Activated naive CD8-positive, alpha-beta T cell treated with anti-CD3 and anti-CD28 coated beads, Interleukin-2, amount 10 ng/mL, durations not matched to agents 7 days and 5 days (primary cell): ENCODE results near the gene JARID2. TPM values are rescaled to one million over a fixed set of nuclear protein-coding genes. Genes with fewer than 3 reads are reported as not detected.
A peak's percentile ranks its signal among the peaks of the same experiment; 100 is the strongest.

ENCODE experiments used
- ATAC-seq: fragments of 150-1000 bp; cut with Tn5 transposase; one replicate; pipeline ENCODE4 v1.10.0; 2021; ENCODE audit warnings: low read depth, moderate library complexity
- POLR2A ChIA-PET: fragments of 350-600 bp; sonication (Branson Sonifier 250); formaldehyde crosslinking; loops from one replicate; lab custom pipeline; 2021; ENCODE audit warnings: antibody characterized with exemption; lab: Charles Lee
- DNase-seq: peaks from one replicate; pipeline ENCODE4 v3.0.0; 2021
- H3K27ac Mint-ChIP-seq: one replicate; pipeline ENCODE4 v1.8.0; 2022; ENCODE audit warnings: mild to moderate bottlenecking, mixed read lengths
- H3K27me3 Mint-ChIP-seq: one replicate; pipeline ENCODE4 v1.8.0; 2022; ENCODE audit warnings: mild to moderate bottlenecking, moderate library complexity, mixed read lengths
- H3K36me3 Mint-ChIP-seq: one replicate; pipeline ENCODE4 v1.8.0; 2021; ENCODE audit warnings: mild to moderate bottlenecking, mixed read lengths
- H3K4me1 Mint-ChIP-seq: one replicate; pipeline ENCODE4 v1.8.0; 2021; ENCODE audit warnings: mixed read lengths
- H3K4me3 Mint-ChIP-seq: one replicate; pipeline ENCODE4 v1.8.0; 2022; ENCODE audit warnings: mild to moderate bottlenecking, moderate library complexity, mixed read lengths
- H3K9me3 Mint-ChIP-seq: one replicate; pipeline ENCODE4 v1.8.0; 2021; ENCODE audit warnings: mixed read lengths
- total RNA-seq, 2 experiments: library from RNA; stranded (reverse); gene quantifications; one replicate each; pipeline ENCODE4 v1.2.3, GENCODE V29; 2021

JARID2 gene
- total RNA-seq, 2 experiments from 2014 or later, result 30.0 to 31.5 TPM

GRCh38 chr6:15263780-15264374 lies 18.0 kb downstream of the JARID2 start:
- POLR2A ChIA-PET, result interaction anchor here (3.4 kb wide), 1 partner anchor 14 kb away, joined by 17 read pairs; no protein-coding TSS in a partner anchor
- Mint-ChIP-seq H3K4me1 (peaks cover 81% of the 10 kb centered on the region), H3K36me3 (peaks cover 25% of the 10 kb centered on the region), H3K27me3 (no peaks in the 10 kb centered on the region), H3K9me3 (peaks cover 1% of the 10 kb centered on the region), H3K27ac (peak overlapping the region; percentile 83), H3K4me3 (peak overlapping the region; percentile 51)
- ATAC-seq (no peak), DNase-seq (no peak)

DNA sequence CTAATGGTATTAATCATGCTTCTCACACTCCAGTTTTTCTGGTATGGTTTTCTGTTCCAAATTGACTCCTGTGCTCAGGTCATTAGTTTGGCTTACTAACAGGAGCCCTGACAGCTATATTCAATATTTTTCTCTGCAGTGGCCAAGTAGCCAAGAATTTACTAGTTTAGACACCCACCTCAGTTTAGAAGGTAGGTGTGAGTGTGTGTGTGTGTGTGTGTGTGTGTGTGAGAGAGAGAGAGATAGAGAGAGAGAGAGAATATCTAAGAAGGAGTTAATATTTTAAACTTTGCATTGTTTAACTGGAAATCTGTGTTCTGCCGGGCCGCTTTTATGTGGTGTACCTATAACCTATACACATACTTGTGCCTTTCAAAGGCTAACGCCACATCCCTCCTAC lies 18.5 kb downstream of the JARID2 start:
- ATAC-seq (peak; percentile 31), DNase-seq (no peak)
- peaks cover 1% of the 10 kb centered on the region for H3K9me3 Mint-ChIP-seq
- peaks cover 80% of the 10 kb centered on the region for H3K4me1 Mint-ChIP-seq
- POLR2A ChIA-PET, result interaction anchor here (3.4 kb wide), 1 partner anchor 15 kb away, joined by 17 read pairs; no protein-coding TSS in a partner anchor
- peaks cover 21% of the 10 kb centered on the region for H3K36me3 Mint-ChIP-seq
- H3K27me3 Mint-ChIP-seq, result no peaks in the 10 kb centered on the region
- peak overlapping the region; percentile 83 for H3K27ac Mint-ChIP-seq
- H3K4me3 Mint-ChIP-seq, result peak overlapping the region; percentile 51

GRCh38 chr6:15264902-15265761 lies 19.3 kb downstream of the JARID2 start:
- Mint-ChIP-seq H3K36me3 (peaks cover 24% of the 10 kb centered on the region), H3K27ac (peak overlapping the region; percentile 45), H3K9me3 (peaks cover 1% of the 10 kb centered on the region), H3K4me3 (peak overlapping the region; percentile 51), H3K27me3 (no peaks in the 10 kb centered on the region), H3K4me1 (peaks cover 78% of the 10 kb centered on the region)
- ATAC-seq (peak; percentile 25), DNase-seq (no peak)
- POLR2A ChIA-PET, result interaction anchor here (3.4 kb wide), 1 partner anchor 16 kb away, joined by 17 read pairs; no protein-coding TSS in a partner anchor

- peaks cover 1% of the 10 kb centered on the region for H3K9me3 Mint-ChIP-seq
- H3K27ac Mint-ChIP-seq, result peak overlapping the region; percentile 77
- ATAC-seq (no peak), DNase-seq (no peak)
- peaks cover 25% of the 10 kb centered on the region for H3K36me3 Mint-ChIP-seq
- POLR2A ChIA-PET, result interaction anchor here (1.6 to 3.4 kb wide), 2 partner anchors 16 kb away, joined by 5 to 17 read pairs; no protein-coding TSS in a partner anchor
- H3K4me3 Mint-ChIP-seq, result peak overlapping the region; percentile 73
- H3K4me1 Mint-ChIP-seq, result peaks cover 76% of the 10 kb centered on the region
- no peaks in the 10 kb centered on the region for H3K27me3 Mint-ChIP-seq
Observed at GRCh38 chr6:15265787-15266186, 19.9 kb downstream of the JARID2 start.

DNA sequence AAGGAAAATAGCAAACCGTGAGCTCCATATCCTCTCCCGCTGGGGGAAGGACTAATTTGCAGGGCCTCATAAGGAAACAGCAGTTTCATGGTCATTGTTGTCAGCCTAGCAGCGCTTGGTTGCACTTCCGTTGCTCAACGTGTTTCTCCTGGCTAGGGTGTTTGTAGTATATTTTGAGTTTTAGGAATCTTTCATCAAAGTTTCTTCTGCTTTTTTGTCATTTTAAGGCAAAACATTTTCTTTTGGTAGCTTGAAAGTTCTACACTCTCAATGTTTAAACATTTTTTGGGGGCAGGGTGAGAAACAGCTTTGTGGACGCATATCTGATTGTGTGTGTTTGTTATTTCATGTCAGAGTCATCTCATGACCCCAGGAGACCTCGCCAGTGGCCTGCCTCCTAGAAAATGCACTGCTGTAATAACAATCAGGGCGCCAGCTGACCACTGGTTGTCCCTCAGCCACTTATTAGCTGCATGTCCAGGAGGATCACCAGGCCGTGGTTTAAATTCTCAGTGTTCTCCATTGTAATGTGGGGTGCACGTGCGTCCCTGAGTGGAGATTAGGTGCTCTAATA lies 20.6 kb downstream of the JARID2 start:
- peaks cover 23% of the 10 kb centered on the region for H3K36me3 Mint-ChIP-seq
- peak overlapping the region; percentile 77 for H3K27ac Mint-ChIP-seq
- peak overlapping the region; percentile 73 for H3K4me3 Mint-ChIP-seq
- H3K4me1 Mint-ChIP-seq, result peaks cover 74% of the 10 kb centered on the region
- ATAC-seq (peak; percentile 53), DNase-seq (no peak)
- POLR2A ChIA-PET, result interaction anchor here (0.6 to 3.4 kb wide), 3 partner anchors 15 to 467 kb away, joined by 3 to 17 read pairs (median 5); no protein-coding TSS in a partner anchor
- no peaks in the 10 kb centered on the region for H3K27me3 Mint-ChIP-seq
- H3K9me3 Mint-ChIP-seq, result peaks cover 1% of the 10 kb centered on the region

DNA sequence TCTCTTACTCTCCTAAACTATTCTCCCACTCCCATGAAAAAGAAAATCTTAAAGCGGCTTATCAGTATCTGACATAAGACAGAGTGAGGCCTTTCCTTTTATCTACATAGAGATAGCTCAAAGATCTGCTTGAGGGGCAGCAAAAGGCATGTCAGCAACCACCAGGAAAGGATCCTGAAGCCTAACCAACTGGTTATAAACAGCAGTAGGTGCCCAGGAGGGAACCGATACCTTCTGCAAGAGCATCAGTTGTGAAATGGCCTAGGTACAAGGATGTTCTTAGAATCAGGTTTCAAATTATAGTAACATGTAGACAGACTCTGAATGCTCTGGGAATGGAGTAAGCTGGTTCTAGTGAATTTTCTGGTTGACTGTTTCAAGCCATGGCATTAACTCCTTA lies 21.4 kb downstream of the JARID2 start:
- Mint-ChIP-seq H3K27me3 (no peaks in the 10 kb centered on the region), H3K4me3 (no peak overlapping the region), H3K27ac (peak overlapping the region; percentile 69)

DNA sequence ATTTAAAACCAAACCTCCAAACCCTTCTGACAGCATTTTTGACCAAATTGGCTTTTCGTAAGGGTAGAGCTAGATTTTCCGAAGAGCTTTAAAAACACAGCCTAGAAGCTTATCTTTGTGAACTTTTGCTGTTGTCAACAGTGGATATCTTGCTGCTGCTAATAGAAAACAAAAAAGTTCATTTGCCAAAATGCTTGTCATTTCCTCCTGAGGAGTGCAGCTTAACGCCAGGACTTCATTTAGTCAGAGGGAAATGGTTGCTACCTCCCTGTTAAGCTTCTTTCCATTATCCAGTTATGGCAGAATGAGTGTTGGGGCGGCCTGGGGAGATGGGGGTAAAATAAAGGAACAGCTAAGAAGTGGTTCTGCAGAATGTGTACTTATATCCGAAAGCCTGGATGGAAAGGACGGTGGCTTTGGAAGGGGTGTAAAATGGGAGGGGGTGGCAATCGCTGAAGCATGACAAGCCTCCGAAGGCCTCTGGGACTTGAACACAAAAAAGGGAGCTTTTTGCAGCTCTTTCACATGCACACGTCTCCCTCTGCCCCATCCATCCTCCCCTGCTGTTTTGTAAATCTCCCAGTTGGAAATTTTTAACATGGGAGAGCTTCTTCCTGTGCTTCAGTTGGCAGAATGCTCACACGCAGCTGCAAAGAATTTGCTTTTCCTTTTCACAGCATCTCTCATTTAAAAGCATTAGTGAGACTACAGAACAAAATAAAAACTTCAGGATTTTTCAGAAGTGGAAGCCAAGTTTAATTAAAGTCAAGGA lies 22.5 kb downstream of the JARID2 start:
- peaks cover 20% of the 10 kb centered on the region for H3K36me3 Mint-ChIP-seq
- DNase-seq, result no peak
- no peaks in the 10 kb centered on the region for H3K27me3 Mint-ChIP-seq
- ATAC-seq, result no peak
- peak overlapping the region; percentile 69 for H3K27ac Mint-ChIP-seq
- H3K4me3 Mint-ChIP-seq, result peak overlapping the region; percentile 28
- H3K4me1 Mint-ChIP-seq, result peaks cover 70% of the 10 kb centered on the region
- H3K9me3 Mint-ChIP-seq, result no peaks in the 10 kb centered on the region
- POLR2A ChIA-PET, result interaction anchor here (0.7 kb wide), 1 partner anchor 9 kb away, joined by 3 read pairs; no protein-coding TSS in a partner anchor

More for the DNA sequence above, 21.4 kb downstream of the JARID2 start:
- Mint-ChIP-seq H3K9me3 (no peaks in the 10 kb centered on the region), H3K4me1 (peaks cover 76% of the 10 kb centered on the region), H3K36me3 (peaks cover 21% of the 10 kb centered on the region)
- no peak for ATAC-seq
- POLR2A ChIA-PET, result interaction anchor here (1.6 to 3.4 kb wide), 2 partner anchors 14 to 18 kb away, joined by 5 to 17 read pairs; no protein-coding TSS in a partner anchor
- no peak for DNase-seq

DNA sequence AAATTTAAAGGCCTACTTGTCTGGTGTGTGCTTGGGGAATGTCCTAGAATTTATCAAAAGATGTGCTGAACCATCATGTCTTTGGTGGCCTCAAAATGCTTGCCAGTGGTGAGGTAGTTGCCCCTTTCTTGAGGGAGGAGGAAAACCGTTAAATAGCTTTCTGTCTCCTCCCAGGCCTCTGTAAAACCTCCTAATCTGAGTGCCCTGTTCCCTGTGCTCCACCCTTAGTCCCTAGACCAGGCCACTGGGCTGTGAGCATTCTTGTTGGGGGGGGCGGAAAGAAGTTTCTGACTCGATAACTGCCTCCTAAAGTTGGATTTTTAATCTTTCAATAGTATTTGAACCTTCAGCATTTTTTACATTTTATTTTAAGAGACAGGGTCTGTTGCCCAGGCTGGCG lies 23.1 kb downstream of the JARID2 start:
- Mint-ChIP-seq H3K36me3 (peaks cover 24% of the 10 kb centered on the region), H3K9me3 (no peaks in the 10 kb centered on the region), H3K4me1 (peaks cover 69% of the 10 kb centered on the region), H3K4me3 (no peak overlapping the region), H3K27me3 (no peaks in the 10 kb centered on the region), H3K27ac (no peak overlapping the region)
- POLR2A ChIA-PET, result no interaction called here
- ATAC-seq (no peak), DNase-seq (no peak)

- peaks cover 69% of the 10 kb centered on the region for H3K4me1 Mint-ChIP-seq
- H3K27ac Mint-ChIP-seq, result no peak overlapping the region
- peaks cover 28% of the 10 kb centered on the region for H3K36me3 Mint-ChIP-seq
- POLR2A ChIA-PET, result no interaction called here
- ATAC-seq (no peak), DNase-seq (no peak)
- no peak overlapping the region for H3K4me3 Mint-ChIP-seq
- H3K27me3 Mint-ChIP-seq, result no peaks in the 10 kb centered on the region
- H3K9me3 Mint-ChIP-seq, result no peaks in the 10 kb centered on the region
Observed at GRCh38 chr6:15269619-15270018, 23.8 kb downstream of the JARID2 start.

- H3K27ac Mint-ChIP-seq, result no peak overlapping the region
- H3K36me3 Mint-ChIP-seq, result peaks cover 33% of the 10 kb centered on the region
- ATAC-seq, result no peak
- DNase-seq, result no peak
- POLR2A ChIA-PET, result interaction anchor here (1.0 kb wide), 1 partner anchor 25 kb away, joined by 3 read pairs; no protein-coding TSS in a partner anchor
- H3K4me1 Mint-ChIP-seq, result peaks cover 64% of the 10 kb centered on the region
- no peaks in the 10 kb centered on the region for H3K9me3 Mint-ChIP-seq
- H3K27me3 Mint-ChIP-seq, result no peaks in the 10 kb centered on the region
- H3K4me3 Mint-ChIP-seq, result no peak overlapping the region
Observed at GRCh38 chr6:15270402-15270801, 24.5 kb downstream of the JARID2 start.

GRCh38 chr6:15272562-15272961 lies 26.7 kb downstream of the JARID2 start:
- ATAC-seq (no peak), DNase-seq (no peak)
- H3K27ac Mint-ChIP-seq, result no peak overlapping the region
- no peak overlapping the region for H3K4me3 Mint-ChIP-seq
- peaks cover 60% of the 10 kb centered on the region for H3K4me1 Mint-ChIP-seq
- POLR2A ChIA-PET, result no interaction called here
- no peaks in the 10 kb centered on the region for H3K27me3 Mint-ChIP-seq
- peaks cover 34% of the 10 kb centered on the region for H3K36me3 Mint-ChIP-seq
- H3K9me3 Mint-ChIP-seq, result no peaks in the 10 kb centered on the region

DNA sequence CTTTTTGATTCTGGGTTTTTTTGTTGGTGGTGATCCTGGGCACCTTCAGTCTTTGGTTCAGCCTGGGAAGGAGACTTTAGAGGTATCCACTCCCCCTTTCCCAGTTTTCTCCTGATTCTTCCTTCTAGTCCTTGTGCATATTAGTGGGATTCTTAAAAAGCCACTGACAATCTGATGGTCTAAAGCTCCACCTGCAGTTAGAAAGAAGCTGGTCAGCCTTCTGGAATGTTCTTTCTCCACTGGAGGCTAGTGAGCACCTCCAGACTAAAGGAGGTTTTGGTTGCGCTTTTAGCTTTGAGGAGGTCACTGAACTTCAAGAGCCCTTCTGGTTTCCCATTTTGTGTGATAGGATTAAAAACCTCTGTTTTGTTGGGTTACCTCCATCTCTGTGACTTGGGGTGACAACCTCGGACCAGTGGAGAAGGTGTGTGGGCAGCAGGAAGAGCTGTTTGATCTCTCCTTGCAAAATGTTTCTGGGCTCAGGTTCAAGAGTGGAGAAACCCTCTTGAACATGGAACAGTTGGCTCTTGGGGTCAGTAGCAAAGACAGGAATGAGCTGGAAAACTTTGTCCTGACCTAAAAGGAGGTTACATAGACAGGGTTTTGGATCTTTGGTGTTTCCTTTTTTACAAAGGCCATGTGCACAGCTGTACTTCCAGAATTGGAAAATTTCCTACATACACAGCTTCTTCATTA lies 29.0 kb downstream of the JARID2 start:
- Mint-ChIP-seq H3K4me3 (no peak overlapping the region), H3K4me1 (peaks cover 52% of the 10 kb centered on the region)

More for the DNA sequence above, 29.0 kb downstream of the JARID2 start:
- Mint-ChIP-seq H3K27me3 (no peaks in the 10 kb centered on the region), H3K9me3 (no peaks in the 10 kb centered on the region), H3K27ac (no peak overlapping the region), H3K36me3 (peaks cover 28% of the 10 kb centered on the region)
- no peak for DNase-seq
- POLR2A ChIA-PET, result interaction anchor here (1.1 kb wide), 1 partner anchor 27 kb away, joined by 3 read pairs; no protein-coding TSS in a partner anchor
- ATAC-seq, result no peak
